ENCODE results near the gene PDE3A. TPM values are rescaled to one million over a fixed set of nuclear protein-coding genes. Genes with fewer than 3 reads are reported as not detected.

PDE3A gene
- total RNA-seq, 1 experiment from 2014 or later, result 0.80 TPM

GRCh38 chr12:20366776-20367409 lies 1.4 kb upstream of the PDE3A start:
- H3K27me3 ChIP-seq (replicated peaks; ENCODE audit: insufficient read depth, low read depth, low read length, poor library complexity), result peaks cover 36% of the 10 kb centered on the region
- no peak for DNase-seq (ENCODE audit: low spot score)
- ChIA-PET POLR2A (ENCODE audit: low non-redundant PET) (no interaction called here), CTCF (no interaction called here)
- intact Hi-C loops (cut with micrococcal nuclease; ENCODE audit: unreplicated experiment), result no loop called here
- no peaks in the 10 kb centered on the region for H3K36me3 ChIP-seq (ENCODE audit: insufficient read depth, low read length, poor library complexity, severe bottlenecking)
- no peak for TF ChIP-seq EZH2 (IDR thresholded peaks at IDR 0.05; ENCODE audit: borderline replicate concordance, low read depth, low read length, poor library complexity, severe bottlenecking)
- TF ChIP-seq, protein P1, sequence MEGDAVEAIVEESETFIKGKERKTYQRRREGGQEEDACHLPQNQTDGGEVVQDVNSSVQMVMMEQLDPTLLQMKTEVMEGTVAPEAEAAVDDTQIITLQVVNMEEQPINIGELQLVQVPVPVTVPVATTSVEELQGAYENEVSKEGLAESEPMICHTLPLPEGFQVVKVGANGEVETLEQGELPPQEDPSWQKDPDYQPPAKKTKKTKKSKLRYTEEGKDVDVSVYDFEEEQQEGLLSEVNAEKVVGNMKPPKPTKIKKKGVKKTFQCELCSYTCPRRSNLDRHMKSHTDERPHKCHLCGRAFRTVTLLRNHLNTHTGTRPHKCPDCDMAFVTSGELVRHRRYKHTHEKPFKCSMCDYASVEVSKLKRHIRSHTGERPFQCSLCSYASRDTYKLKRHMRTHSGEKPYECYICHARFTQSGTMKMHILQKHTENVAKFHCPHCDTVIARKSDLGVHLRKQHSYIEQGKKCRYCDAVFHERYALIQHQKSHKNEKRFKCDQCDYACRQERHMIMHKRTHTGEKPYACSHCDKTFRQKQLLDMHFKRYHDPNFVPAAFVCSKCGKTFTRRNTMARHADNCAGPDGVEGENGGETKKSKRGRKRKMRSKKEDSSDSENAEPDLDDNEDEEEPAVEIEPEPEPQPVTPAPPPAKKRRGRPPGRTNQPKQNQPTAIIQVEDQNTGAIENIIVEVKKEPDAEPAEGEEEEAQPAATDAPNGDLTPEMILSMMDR (conservative IDR thresholded peaks at IDR 0.05; ENCODE audit: low read depth, low read length), result no peak
- H3K27ac ChIP-seq (ENCODE audit: low read depth, low read length, poor library complexity, severe bottlenecking), result no peak overlapping the region
- no peaks in the 10 kb centered on the region for H3K9me3 ChIP-seq (ENCODE audit: low read depth, low read length, poor library complexity, severe bottlenecking)
- BruUV-seq (replicated peaks), result no TSS peak
- H3K4me3 ChIP-seq (ENCODE audit: low read depth, low read length, poor library complexity, severe bottlenecking), result no peak overlapping the region
- H3K4me1 ChIP-seq (ENCODE audit: insufficient read depth, low read length, poor library complexity, severe bottlenecking), result peaks cover 4% of the 10 kb centered on the region

- H3K36me3 ChIP-seq (ENCODE audit: insufficient read depth, low read length, poor library complexity, severe bottlenecking), result no peaks in the 10 kb centered on the region
- POLR2A ChIA-PET (ENCODE audit: low non-redundant PET), result interaction anchor here (0.7 kb wide), 1 partner anchor 666 kb away, joined by 6 read pairs; no protein-coding TSS in a partner anchor
- peaks cover 4% of the 10 kb centered on the region for H3K4me1 ChIP-seq (ENCODE audit: insufficient read depth, low read length, poor library complexity, severe bottlenecking)
- no TSS peak for BruUV-seq (replicated peaks)
- TF ChIP-seq, protein P1 (conservative IDR thresholded peaks at IDR 0.05; ENCODE audit: low read depth, low read length), result no peak
- no peak for TF ChIP-seq EZH2 (IDR thresholded peaks at IDR 0.05; ENCODE audit: borderline replicate concordance, low read depth, low read length, poor library complexity, severe bottlenecking)
- intact Hi-C loops (cut with micrococcal nuclease; ENCODE audit: unreplicated experiment), result loop anchor here (1.0 kb wide), 1 partner anchor 245 kb away; no protein-coding TSS in a partner anchor
- peak overlapping the region; percentile 55 for H3K4me3 ChIP-seq (ENCODE audit: low read depth, low read length, poor library complexity, severe bottlenecking)
- no peak overlapping the region for H3K27ac ChIP-seq (ENCODE audit: low read depth, low read length, poor library complexity, severe bottlenecking)
- H3K27me3 ChIP-seq (replicated peaks; ENCODE audit: insufficient read depth, low read depth, low read length, poor library complexity), result peaks cover 42% of the 10 kb centered on the region
- H3K9me3 ChIP-seq (ENCODE audit: low read depth, low read length, poor library complexity, severe bottlenecking), result no peaks in the 10 kb centered on the region
- no peak for DNase-seq (ENCODE audit: low spot score)
- CTCF ChIA-PET, result interaction anchor here (0.7 kb wide), 1 partner anchor 617 kb away, joined by 8 read pairs; no protein-coding TSS in a partner anchor
These were observed 689 bp upstream of the PDE3A start for GRCh38 chr12:20367583-20368113.

DNA sequence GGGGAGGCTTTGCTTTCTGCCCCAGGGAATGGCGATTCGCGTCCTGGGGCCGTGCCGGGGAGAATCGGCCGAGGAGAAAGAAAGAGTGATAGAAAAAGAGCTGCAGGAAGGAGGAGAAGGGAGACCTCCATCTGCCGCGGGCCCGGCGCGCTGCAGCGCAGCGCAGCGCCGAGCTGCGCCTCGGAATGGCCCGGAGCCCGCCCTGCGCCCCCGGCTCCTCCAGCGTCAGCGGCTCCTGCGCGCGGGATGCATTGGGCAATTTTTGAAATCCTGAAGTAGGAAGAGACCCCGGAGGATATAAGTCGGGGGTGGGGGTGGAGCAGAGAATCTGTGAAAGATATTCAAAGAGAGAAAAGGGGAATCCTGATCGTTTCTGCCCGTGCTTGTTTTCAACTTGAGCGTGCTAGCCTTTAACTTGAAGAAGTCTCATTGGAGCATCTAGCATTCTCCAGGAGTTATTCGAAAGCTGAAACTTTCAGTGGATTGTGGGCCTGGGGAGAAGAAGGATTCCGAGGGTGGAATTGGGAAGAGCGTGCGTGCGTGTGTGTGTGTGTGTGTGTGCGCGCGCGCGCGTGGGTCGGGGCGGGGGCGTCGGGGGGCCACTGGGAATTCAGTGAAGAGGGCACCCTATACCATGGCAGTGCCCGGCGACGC lies 441 bp downstream of the PDE3A start:
- CTCF ChIA-PET, result interaction anchor here (0.6 to 0.8 kb wide), 3 partner anchors 10 to 619 kb away, joined by 4 to 12 read pairs (median 8); no protein-coding TSS in a partner anchor
- POLR2A ChIA-PET (ENCODE audit: low non-redundant PET), result interaction anchor here (0.7 kb wide), 1 partner anchor 667 kb away, joined by 6 read pairs; no protein-coding TSS in a partner anchor
- H3K27ac ChIP-seq (ENCODE audit: low read depth, low read length, poor library complexity, severe bottlenecking), result peak overlapping the region; percentile 6
- H3K27me3 ChIP-seq (replicated peaks; ENCODE audit: insufficient read depth, low read depth, low read length, poor library complexity), result peaks cover 53% of the 10 kb centered on the region
- H3K36me3 ChIP-seq (ENCODE audit: insufficient read depth, low read length, poor library complexity, severe bottlenecking), result no peaks in the 10 kb centered on the region
- no peak for TF ChIP-seq EZH2 (IDR thresholded peaks at IDR 0.05; ENCODE audit: borderline replicate concordance, low read depth, low read length, poor library complexity, severe bottlenecking)
- TF ChIP-seq, protein P1 (conservative IDR thresholded peaks at IDR 0.05; ENCODE audit: low read depth, low read length), result no peak
- H3K4me1 ChIP-seq (ENCODE audit: insufficient read depth, low read length, poor library complexity, severe bottlenecking), result peaks cover 4% of the 10 kb centered on the region
- H3K9me3 ChIP-seq (ENCODE audit: low read depth, low read length, poor library complexity, severe bottlenecking), result no peaks in the 10 kb centered on the region
- peak overlapping the region; percentile 55 for H3K4me3 ChIP-seq (ENCODE audit: low read depth, low read length, poor library complexity, severe bottlenecking)
- DNase-seq (ENCODE audit: low spot score), result peak; percentile 58
- no TSS peak for BruUV-seq (replicated peaks)
- intact Hi-C loops (cut with micrococcal nuclease; ENCODE audit: unreplicated experiment), result loop anchor here (1.0 kb wide), 1 partner anchor 246 kb away; no protein-coding TSS in a partner anchor
